Progenitor cell of endocrine pancreas (in vitro differentiated cells): ENCODE measurements around the gene ASAP3. TPM values are rescaled to one million over a fixed set of nuclear protein-coding genes. Genes with fewer than 3 reads are reported as not detected.

Experiments
- DNase-seq: peaks from one replicate; pipeline ENCODE4 v3.0.0; 2021; ENCODE audit warnings: low spot score; ENCODE audit not compliant: unreplicated experiment
- H3K27ac Mint-ChIP-seq: 2 replicates; pipeline ENCODE4 v1.8.0; 2021; ENCODE audit warnings: mild to moderate bottlenecking, moderate library complexity, mixed read lengths
- H3K27me3 Mint-ChIP-seq: 2 replicates; pipeline ENCODE4 v1.8.0; 2021; ENCODE audit warnings: mixed read lengths
- H3K36me3 Mint-ChIP-seq: 2 replicates; pipeline ENCODE4 v1.8.0; 2022; ENCODE audit warnings: mixed read lengths; ENCODE audit not compliant: insufficient read depth
- H3K4me1 Mint-ChIP-seq: 2 replicates; pipeline ENCODE4 v1.8.0; 2021; ENCODE audit warnings: low read depth, mixed read lengths
- H3K4me3 Mint-ChIP-seq: 2 replicates; pipeline ENCODE4 v1.8.0; 2021; ENCODE audit warnings: low read depth, mild to moderate bottlenecking, moderate library complexity, mixed read lengths
- H3K9me3 Mint-ChIP-seq: 2 replicates; pipeline ENCODE4 v1.8.0; 2021; ENCODE audit warnings: low read depth, mixed read lengths
- CTCF ChIP-seq: fragments of 200-600 bp; sonication (generic); IDR thresholded peaks from one replicate; pipeline ENCODE4 v1.5.0; 2021; ENCODE audit warnings: antibody characterized with exemption, mild to moderate bottlenecking; ENCODE audit not compliant: unreplicated experiment
- total RNA-seq: library from RNA; stranded (reverse); gene quantifications from 2 replicates; pipeline ENCODE4 v1.2.1, GENCODE V29; 2021

Gene ASAP3
- total RNA-seq, 1 donor from 2014 or later, result 67.8 TPM

GRCh38 chr1:23485002-23485332 lies 988 bp upstream of the ASAP3 start:
- Mint-ChIP-seq H3K9me3 (no peaks in the 10 kb centered on the region), H3K4me1 (peaks cover 15% of the 10 kb centered on the region), H3K27me3 (peaks cover 30% of the 10 kb centered on the region), H3K27ac (peak overlapping the region; percentile 34), H3K36me3 (no peaks in the 10 kb centered on the region), H3K4me3 (peak overlapping the region; percentile 81)
- no peak for DNase-seq
- no peak for TF ChIP-seq CTCF

GRCh38 chr1:23484253-23485001 lies 448 bp upstream of the ASAP3 start:
- peak overlapping the region; percentile 81 for H3K4me3 Mint-ChIP-seq
- peaks cover 25% of the 10 kb centered on the region for H3K27me3 Mint-ChIP-seq
- peak overlapping the region; percentile 93 for H3K27ac Mint-ChIP-seq
- peak; percentile 94 for DNase-seq
- no peak for TF ChIP-seq CTCF
- peaks cover 19% of the 10 kb centered on the region for H3K4me1 Mint-ChIP-seq
- no peaks in the 10 kb centered on the region for H3K9me3 Mint-ChIP-seq
- H3K36me3 Mint-ChIP-seq, result no peaks in the 10 kb centered on the region

- TF ChIP-seq CTCF, result no peak
- Mint-ChIP-seq H3K36me3 (peaks cover 2% of the 10 kb centered on the region), H3K27me3 (peaks cover 17% of the 10 kb centered on the region), H3K4me1 (peaks cover 29% of the 10 kb centered on the region), H3K27ac (no peak overlapping the region), H3K9me3 (no peaks in the 10 kb centered on the region), H3K4me3 (peak overlapping the region; percentile 93)
- DNase-seq, result no peak
These were observed 2.1 kb downstream of the ASAP3 start for GRCh38 chr1:23481904-23482303.

- no peak overlapping the region for H3K27ac Mint-ChIP-seq
- H3K4me1 Mint-ChIP-seq, result peaks cover 29% of the 10 kb centered on the region
- no peak for TF ChIP-seq CTCF
- peaks cover 2% of the 10 kb centered on the region for H3K36me3 Mint-ChIP-seq
- no peak for DNase-seq
- no peak overlapping the region for H3K4me3 Mint-ChIP-seq
- peaks cover 11% of the 10 kb centered on the region for H3K27me3 Mint-ChIP-seq
- no peaks in the 10 kb centered on the region for H3K9me3 Mint-ChIP-seq
These were observed 2.9 kb downstream of the ASAP3 start for GRCh38 chr1:23481026-23481597.

GRCh38 chr1:23480187-23481025 lies 3.6 kb downstream of the ASAP3 start:
- H3K27ac Mint-ChIP-seq, result peak overlapping the region; percentile 14
- H3K4me3 Mint-ChIP-seq, result no peak overlapping the region

More at GRCh38 chr1:23480187-23481025, 3.6 kb downstream of the ASAP3 start:
- TF ChIP-seq CTCF, result no peak
- Mint-ChIP-seq H3K9me3 (no peaks in the 10 kb centered on the region), H3K27me3 (peaks cover 8% of the 10 kb centered on the region), H3K4me1 (peaks cover 29% of the 10 kb centered on the region), H3K36me3 (peaks cover 2% of the 10 kb centered on the region)
- DNase-seq, result no peak
